PC-9 (cell line): ENCODE measurements around the gene HLCS. TPM values are rescaled to one million over a fixed set of nuclear protein-coding genes. Genes with fewer than 3 reads are reported as not detected.

Experiments
- BruUV-seq: library from RNA; stranded (reverse); fragments of 400-500 nt; replicated peaks from 2 replicates; lab custom pipeline; 2021; lab: Mats Ljungman, UMichigan
- CTCF ChIA-PET: fragments of 300-600 bp; sonication (Branson Sonifier 250); formaldehyde crosslinking; loops from one replicate; lab custom pipeline; 2022; ENCODE audit warnings: antibody characterized with exemption; lab: Charles Lee
- POLR2A ChIA-PET: fragments of 300-600 bp; sonication (Branson Sonifier 250); formaldehyde crosslinking; loops from one replicate; lab custom pipeline; 2022; ENCODE audit warnings: antibody characterized with exemption; ENCODE audit not compliant: unreplicated experiment; lab: Charles Lee
- DNase-seq, 2 experiments: peaks; one replicate each; pipeline versions ENCODE4 v3.0.0 to v3.0.0-alpha.2; 2015 to 2022; ENCODE audit warnings: mixed read lengths in 1 of 2
- H2AFZ ChIP-seq: fragments of 200-600 bp; sonication (generic); 2 replicates; pipeline ENCODE4 v1.8.1; 2017; ENCODE audit warnings: antibody characterized with exemption
- H3F3A ChIP-seq: fragments of 200-600 bp; sonication (generic); 2 replicates; pipeline ENCODE4 v1.8.1; 2017; ENCODE audit warnings: antibody characterized with exemption, mild to moderate bottlenecking, low read depth; ENCODE audit not compliant: insufficient read depth
- H3K27ac ChIP-seq: fragments of 200-600 bp; sonication (generic); 2 replicates; pipeline ENCODE4 v1.6.1; 2016; ENCODE audit warnings: mixed run types
- H3K27me3 ChIP-seq: fragments of 200-600 bp; sonication (generic); 2 replicates; pipeline ENCODE4 v1.6.1; 2016; ENCODE audit warnings: low read depth, mixed run types; ENCODE audit not compliant: insufficient read depth
- H3K36me3 ChIP-seq: fragments of 200-600 bp; sonication (generic); 2 replicates; pipeline ENCODE4 v1.6.1; 2016; ENCODE audit warnings: low read depth, mixed run types
- H3K4me1 ChIP-seq: fragments of 200-600 bp; sonication (generic); replicated peaks from 2 replicates; pipeline ENCODE4 v1.6.1; 2016; ENCODE audit warnings: mixed run types; ENCODE audit not compliant: insufficient read depth
- H3K4me2 ChIP-seq: fragments of 200-600 bp; sonication (generic); 2 replicates; pipeline ENCODE4 v1.6.1; 2017; ENCODE audit warnings: mixed run types
- H3K4me3 ChIP-seq: fragments of 200-600 bp; sonication (generic); 2 replicates; pipeline ENCODE4 v1.6.1; 2016; ENCODE audit warnings: mixed run types
- H3K79me2 ChIP-seq: fragments of 200-600 bp; sonication (generic); 2 replicates; pipeline ENCODE4 v1.6.1; 2017; ENCODE audit warnings: low read depth, mixed run types
- H3K9me2 ChIP-seq: fragments of 200-600 bp; sonication (generic); 2 replicates; pipeline ENCODE4 v1.8.1; 2017; ENCODE audit warnings: mild to moderate bottlenecking; ENCODE audit not compliant: insufficient read depth
- H3K9me3 ChIP-seq: fragments of 200-600 bp; sonication (generic); 2 replicates; pipeline ENCODE4 v1.8.1; 2016; ENCODE audit warnings: low read depth; ENCODE audit not compliant: insufficient read depth
- H4K20me1 ChIP-seq: fragments of 200-600 bp; sonication (generic); 2 replicates; pipeline ENCODE4 v1.8.1; 2017; ENCODE audit not compliant: insufficient read depth
- CTCF ChIP-seq: fragments of 200-600 bp; sonication (generic); conservative IDR thresholded peaks from 2 replicates; pipeline ENCODE4 v1.6.1; 2017; ENCODE audit warnings: mixed run types, antibody characterized with exemption, mild to moderate bottlenecking, moderate library complexity
- EZH2 ChIP-seq: fragments of 200-600 bp; sonication (generic); IDR thresholded peaks from 2 replicates; pipeline ENCODE4 v1.8.0; 2017; ENCODE audit warnings: antibody characterized with exemption, low read depth
- intact Hi-C: fragments of 100-400 bp; cut with micrococcal nuclease; formaldehyde crosslinking; loops from one replicate; pipeline ENCODE4 v1.10.0; 2022; ENCODE audit not compliant: unreplicated experiment
- total RNA-seq: library from RNA; stranded (reverse); gene quantifications from 2 replicates; pipeline ENCODE4 v1.2.3, GENCODE V29; 2021

HLCS gene
- total RNA-seq, 1 experiment from 2014 or later, result 21.6 TPM

GRCh38 chr21:36981049-36981391 is 14.6 kb upstream of the HLCS start:
- no peaks in the 10 kb centered on the region for H4K20me1 ChIP-seq
- intact Hi-C loops, result no loop called here
- POLR2A ChIA-PET, result no interaction called here
- CTCF ChIA-PET, result interaction anchor here (0.6 kb wide), 1 partner anchor 29 kb away, joined by 4 read pairs; no protein-coding TSS in a partner anchor
- no peak overlapping the region for H3K27ac ChIP-seq
- DNase-seq, result no peak
- H3F3A ChIP-seq, result no peaks in the 10 kb centered on the region
- H3K4me3 ChIP-seq, result peak overlapping the region; percentile 53; the same call in 1 of the 2 replicates
- no TSS peak for BruUV-seq
- TF ChIP-seq CTCF (no peak), EZH2 (no peak)
- H3K9me3 ChIP-seq, result no peaks in the 10 kb centered on the region
- H3K9me2 ChIP-seq, result no peaks in the 10 kb centered on the region
- no peaks in the 10 kb centered on the region for H3K36me3 ChIP-seq
- no peaks in the 10 kb centered on the region for H3K27me3 ChIP-seq
- H3K79me2 ChIP-seq, result no peaks in the 10 kb centered on the region
- H3K4me1 ChIP-seq, result peaks cover 4% of the 10 kb centered on the region; the same call in 1 of the 2 replicates
- H2AFZ ChIP-seq, result peak overlapping the region; percentile 71
- H3K4me2 ChIP-seq, result peak overlapping the region; percentile 76

GRCh38 chr21:36980280-36981048 is 14.0 kb upstream of the HLCS start:
- no peaks in the 10 kb centered on the region for H3K79me2 ChIP-seq
- H3K4me3 ChIP-seq, result peak overlapping the region; percentile 53; the same call in 1 of the 2 replicates
- H4K20me1 ChIP-seq, result no peaks in the 10 kb centered on the region
- CTCF ChIA-PET, result interaction anchor here (0.6 kb wide), 1 partner anchor 30 kb away, joined by 4 read pairs; no protein-coding TSS in a partner anchor
- DNase-seq, result peak in 1 of 2 experiments; percentile 34
- POLR2A ChIA-PET, result no interaction called here
- no TSS peak for BruUV-seq
- TF ChIP-seq CTCF (no peak), EZH2 (no peak)
- H3K4me1 ChIP-seq, result peaks cover 4% of the 10 kb centered on the region; the same call in 1 of the 2 replicates
- H3K9me2 ChIP-seq, result no peaks in the 10 kb centered on the region
- no peaks in the 10 kb centered on the region for H3K36me3 ChIP-seq
- no peaks in the 10 kb centered on the region for H3F3A ChIP-seq
- H3K4me2 ChIP-seq, result peak overlapping the region; percentile 76
- peak overlapping the region; percentile 71 for H2AFZ ChIP-seq
- intact Hi-C loops, result no loop called here
- no peaks in the 10 kb centered on the region for H3K27me3 ChIP-seq
- no peaks in the 10 kb centered on the region for H3K9me3 ChIP-seq
- no peak overlapping the region for H3K27ac ChIP-seq

- CTCF ChIA-PET, result interaction anchor here (0.6 to 0.7 kb wide), 5 partner anchors 11 to 160 kb away, joined by 3 to 8 read pairs (median 5); no protein-coding TSS in a partner anchor
- H3K36me3 ChIP-seq, result no peaks in the 10 kb centered on the region
- peaks cover 4% of the 10 kb centered on the region; the same call in 1 of the 2 replicates for H3K4me1 ChIP-seq
- TF ChIP-seq CTCF (peak; percentile 62), EZH2 (no peak)
- BruUV-seq, result no TSS peak
- no peaks in the 10 kb centered on the region for H3K27me3 ChIP-seq
- H3K27ac ChIP-seq, result no peak overlapping the region
- H3F3A ChIP-seq, result no peaks in the 10 kb centered on the region
- H3K4me3 ChIP-seq, result no peak overlapping the region
- H4K20me1 ChIP-seq, result no peaks in the 10 kb centered on the region
- POLR2A ChIA-PET, result interaction anchor here (0.5 to 1.0 kb wide), 5 partner anchors 10 to 388 kb away, joined by 3 to 10 read pairs (median 4); partner anchors contain the start of gene HLCS
- H3K79me2 ChIP-seq, result no peaks in the 10 kb centered on the region
- peak; percentile 27 to 41 for DNase-seq
- intact Hi-C loops, result no loop called here
- no peak overlapping the region for H3K4me2 ChIP-seq
- H3K9me2 ChIP-seq, result no peaks in the 10 kb centered on the region
- H2AFZ ChIP-seq, result no peak overlapping the region
- H3K9me3 ChIP-seq, result no peaks in the 10 kb centered on the region
Measured at GRCh38 chr21:36976882-36977651, 10.6 kb upstream of the HLCS start.
